ENCODE measurements around the gene SERPINA9.
"Not testable (repeated sequence)": the region's sequence is repeated elsewhere in the genome, so short reads cannot be mapped to it uniquely, and the experiment has no call there.

Gene SERPINA9

GRCh38 chr14:94486883-94487282 is 10.9 kb upstream of the SERPINA9 start:
- no peak for DNase-seq (ENCODE audit: low read depth in 2 of 2)

GRCh38 chr14:94485944-94486841 is 10.2 kb upstream of the SERPINA9 start:
- DNase-seq (ENCODE audit: low read depth in 2 of 2) = no peak

- no peak for DNase-seq (ENCODE audit: low read depth in 2 of 2)
Observed at GRCh38 chr14:94484481-94484880, 8.5 kb upstream of the SERPINA9 start.

GRCh38 chr14:94483729-94484275 is 7.8 kb upstream of the SERPINA9 start:
- DNase-seq (ENCODE audit: low read depth in 2 of 2) = no peak

GRCh38 chr14:94483071-94483451 is 7.1 kb upstream of the SERPINA9 start:
- no peak for DNase-seq (ENCODE audit: low read depth in 2 of 2)

- DNase-seq (ENCODE audit: low read depth in 2 of 2) = not testable (repeated sequence)
Observed at GRCh38 chr14:94482132-94483070, 6.4 kb upstream of the SERPINA9 start.

GRCh38 chr14:94481468-94482131 is 5.6 kb upstream of the SERPINA9 start:
- no peak for DNase-seq (ENCODE audit: low read depth in 2 of 2)

- DNase-seq (ENCODE audit: low read depth in 2 of 2) = no peak
Observed at GRCh38 chr14:94480809-94481208, 4.8 kb upstream of the SERPINA9 start.

- DNase-seq (ENCODE audit: low read depth in 2 of 2) = no peak
Observed at GRCh38 chr14:94478420-94478819, 2.4 kb upstream of the SERPINA9 start.

GRCh38 chr14:94474581-94475031 is 1.4 kb downstream of the SERPINA9 start:
- DNase-seq (ENCODE audit: low read depth in 2 of 2) = no peak

GRCh38 chr14:94473666-94474410 is 2.2 kb downstream of the SERPINA9 start:
- DNase-seq (ENCODE audit: low read depth in 2 of 2) = no peak

- DNase-seq (ENCODE audit: low read depth in 2 of 2) = no peak
Observed at GRCh38 chr14:94472842-94473241, 3.2 kb downstream of the SERPINA9 start.

GRCh38 chr14:94471045-94471444 is 5.0 kb downstream of the SERPINA9 start:
- DNase-seq (ENCODE audit: low read depth in 2 of 2) = no peak

GRCh38 chr14:94470311-94470710 is 5.7 kb downstream of the SERPINA9 start:
- no peak for DNase-seq (ENCODE audit: low read depth in 2 of 2)

- no peak for DNase-seq (ENCODE audit: low read depth in 2 of 2)
Observed at GRCh38 chr14:94469261-94469660, 6.7 kb downstream of the SERPINA9 start.

GRCh38 chr14:94467728-94468520 is 8.1 kb downstream of the SERPINA9 start:
- no peak for DNase-seq (ENCODE audit: low read depth in 2 of 2)

- DNase-seq (ENCODE audit: low read depth in 2 of 2) = no peak
Observed at GRCh38 chr14:94466706-94467370, 9.2 kb downstream of the SERPINA9 start.

- no peak for DNase-seq (ENCODE audit: low read depth in 2 of 2)
Observed at GRCh38 chr14:94465042-94465441, 11.0 kb downstream of the SERPINA9 start.

GRCh38 chr14:94464290-94464689 is 11.7 kb downstream of the SERPINA9 start:
- DNase-seq (ENCODE audit: low read depth in 2 of 2) = no peak

Data from stimulated activated CD8-positive, alpha-beta memory T cell treated with anti-CD3 and anti-CD28 coated beads, Interleukin-15, amount 100 ng/mL, for 4 hours (primary cell).